HS-27A (cell line): ENCODE results near the gene SNAPC1.
"Not testable (repeated sequence)": the region's sequence is repeated elsewhere in the genome, so short reads cannot be mapped to it uniquely, and the experiment has no call there.

Experiments
- DNase-seq: peaks from one replicate; pipeline ENCODE4 v3.0.0-alpha.2; 2012; ENCODE audit warnings: low read depth, missing footprints

SNAPC1 gene

GRCh38 chr14:61749867-61750266 lies 12.4 kb upstream of the SNAPC1 start:
- no peak for DNase-seq

- DNase-seq, result no peak
Observed at GRCh38 chr14:61750708-61751474, 11.3 kb upstream of the SNAPC1 start.

- no peak for DNase-seq
Observed at GRCh38 chr14:61751475-61751989, 10.7 kb upstream of the SNAPC1 start.

- no peak for DNase-seq
Observed at GRCh38 chr14:61752626-61753025, 9.6 kb upstream of the SNAPC1 start.

- no peak for DNase-seq
Observed at GRCh38 chr14:61753631-61754030, 8.6 kb upstream of the SNAPC1 start.

- DNase-seq, result no peak
Observed at GRCh38 chr14:61754627-61755381, 7.4 kb upstream of the SNAPC1 start.

- not testable (repeated sequence) for DNase-seq
Observed at GRCh38 chr14:61755382-61755742, 6.9 kb upstream of the SNAPC1 start.

- no peak for DNase-seq
Observed at GRCh38 chr14:61756135-61756534, 6.1 kb upstream of the SNAPC1 start.

GRCh38 chr14:61759878-61760277 lies 2.3 kb upstream of the SNAPC1 start:
- DNase-seq, result no peak

- no peak for DNase-seq
Observed at GRCh38 chr14:61761557-61761956, 663 bp upstream of the SNAPC1 start.

- no peak for DNase-seq
Observed at GRCh38 chr14:61764342-61765122, 2.3 kb downstream of the SNAPC1 start.

GRCh38 chr14:61765225-61765943 lies 3.2 kb downstream of the SNAPC1 start:
- DNase-seq, result no peak

GRCh38 chr14:61766151-61766550 lies 3.9 kb downstream of the SNAPC1 start:
- no peak for DNase-seq

- no peak for DNase-seq
Observed at GRCh38 chr14:61768240-61768639, 6.0 kb downstream of the SNAPC1 start.

- no peak for DNase-seq
Observed at GRCh38 chr14:61769893-61770292, 7.7 kb downstream of the SNAPC1 start.

GRCh38 chr14:61774861-61775260 lies 12.6 kb downstream of the SNAPC1 start:
- DNase-seq, result no peak

GRCh38 chr14:61780125-61780524 lies 17.9 kb downstream of the SNAPC1 start:
- no peak for DNase-seq

- no peak for DNase-seq
Observed at GRCh38 chr14:61797309-61797708, 35.1 kb downstream of the SNAPC1 start.

- no peak for DNase-seq
Observed at GRCh38 chr14:61802010-61802568, 39.9 kb downstream of the SNAPC1 start.

GRCh38 chr14:61803755-61804154 lies 41.5 kb downstream of the SNAPC1 start:
- DNase-seq, result no peak

GRCh38 chr14:61805451-61805850 lies 43.2 kb downstream of the SNAPC1 start:
- no peak for DNase-seq
